Testis (tissue), 3 donors: ENCODE results near the gene RRP1. TPM values are rescaled to one million over a fixed set of nuclear protein-coding genes. Genes with fewer than 3 reads are reported as not detected.
A peak's percentile ranks its signal among the peaks of the same experiment; 100 is the strongest.
"Not testable (repeated sequence)": the region's sequence is repeated elsewhere in the genome, so short reads cannot be mapped to it uniquely, and the experiment has no call there.

Experiments used
- DNase-seq: peaks from one replicate; pipeline ENCODE4 v3.0.0-alpha.2; 2019
- H3K27ac ChIP-seq, 2 donors: fragments of 200-600 bp; sonication (generic); one replicate each; pipeline ENCODE4 v1.5.1; 2019
- H3K27me3 ChIP-seq: fragments of 200-600 bp; sonication (generic); one replicate; pipeline ENCODE4 v1.5.1; 2019
- H3K36me3 ChIP-seq: fragments of 200-600 bp; sonication (generic); one replicate; pipeline ENCODE4 v1.5.1; 2017; ENCODE audit warnings: low read depth; ENCODE audit errors: missing control alignments
- H3K4me1 ChIP-seq: fragments of 200-600 bp; sonication (generic); one replicate; pipeline ENCODE4 v1.5.1; 2019
- H3K4me3 ChIP-seq, 2 donors: fragments of 200-600 bp; sonication (generic); one replicate each; pipeline ENCODE4 v1.5.1; 2017 to 2019
- H3K9me3 ChIP-seq: fragments of 200-600 bp; sonication (generic); one replicate; pipeline ENCODE4 v1.5.1; 2017
- POLR2A ChIP-seq: fragments of 450-650 bp; IDR thresholded peaks from one replicate; pipeline ENCODE4 v1.6.1; 2017; ENCODE audit warnings: antibody characterized with exemption, mild to moderate bottlenecking, moderate library complexity
- WGBS, 2 donors: methylation state at CpG; one replicate each; pipeline ENCODE4 v1.1.5; 2018; 5-methylcytosine and 5-hydroxymethylcytosine counted together
- intact Hi-C: fragments of 100-400 bp; cut with DNase I; formaldehyde crosslinking; loops from one replicate; pipeline ENCODE4 v1.15.1; 2023; ENCODE audit warnings: low total_unique reads
- polyA plus RNA-seq: library from polyadenylated mRNA; stranded (reverse); fragments of 350-450 nt; fragmentation: Illumina TruSeq; extraction: RNeasy Lipid Tissue Mini Kit (QIAGEN cat#74804); gene quantifications from one replicate; pipeline ENCODE4 v1.2.3, GENCODE V29; 2014; ENCODE audit warnings: low read depth, low replicate concordance; ENCODE audit not compliant: insufficient read depth
- total RNA-seq, 2 donors: library from RNA; depleted of rRNA; stranded (reverse); fragments of >200 nt; gene quantifications; one replicate each; pipeline ENCODE4 v1.2.3, GENCODE V29; 2016
- TF ChIP-seq, protein P1 (sequence below), 3 experiments: fragments of 450-650 bp in 2 of 3; fragments of 200-600 bp in 1 of 3; sonication (generic) in 1 of 3; IDR thresholded peaks; one replicate each; pipeline ENCODE4 v1.5.1; 2016 to 2019; ENCODE audit warnings: antibody characterized with exemption in 3 of 3, mild to moderate bottlenecking in 2 of 3, moderate library complexity in 1 of 3

RRP1 gene
- total and polyA plus RNA-seq, 3 donors from 2014 or later = 21.1 to 40.2 (median 33.6) TPM

- Histone ChIP-seq H3K27ac (no peak overlapping the region), H3K9me3 (no peaks in the 10 kb centered on the region), H3K36me3 (no peaks in the 10 kb centered on the region), H3K4me1 (no peaks in the 10 kb centered on the region), H3K4me3 (no peak overlapping the region), H3K27me3 (no peaks in the 10 kb centered on the region)
- WGBS, 2 donors = 95% methylated on average over 10 to 11 of the region's 11 CpGs
- no peak for TF ChIP-seq POLR2A
- TF ChIP-seq, protein P1, sequence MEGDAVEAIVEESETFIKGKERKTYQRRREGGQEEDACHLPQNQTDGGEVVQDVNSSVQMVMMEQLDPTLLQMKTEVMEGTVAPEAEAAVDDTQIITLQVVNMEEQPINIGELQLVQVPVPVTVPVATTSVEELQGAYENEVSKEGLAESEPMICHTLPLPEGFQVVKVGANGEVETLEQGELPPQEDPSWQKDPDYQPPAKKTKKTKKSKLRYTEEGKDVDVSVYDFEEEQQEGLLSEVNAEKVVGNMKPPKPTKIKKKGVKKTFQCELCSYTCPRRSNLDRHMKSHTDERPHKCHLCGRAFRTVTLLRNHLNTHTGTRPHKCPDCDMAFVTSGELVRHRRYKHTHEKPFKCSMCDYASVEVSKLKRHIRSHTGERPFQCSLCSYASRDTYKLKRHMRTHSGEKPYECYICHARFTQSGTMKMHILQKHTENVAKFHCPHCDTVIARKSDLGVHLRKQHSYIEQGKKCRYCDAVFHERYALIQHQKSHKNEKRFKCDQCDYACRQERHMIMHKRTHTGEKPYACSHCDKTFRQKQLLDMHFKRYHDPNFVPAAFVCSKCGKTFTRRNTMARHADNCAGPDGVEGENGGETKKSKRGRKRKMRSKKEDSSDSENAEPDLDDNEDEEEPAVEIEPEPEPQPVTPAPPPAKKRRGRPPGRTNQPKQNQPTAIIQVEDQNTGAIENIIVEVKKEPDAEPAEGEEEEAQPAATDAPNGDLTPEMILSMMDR (IDR thresholded peaks at IDR 0.05) = no peak
- intact Hi-C loops = no loop called here
- DNase-seq = no peak
Measured at GRCh38 chr21:43820466-43820865, 31.1 kb downstream of the RRP1 start.

GRCh38 chr21:43822166-43822565, 32.8 kb downstream of the RRP1 start:
- H3K9me3 ChIP-seq, H3K36me3 ChIP-seq, intact Hi-C loops, H3K4me3 ChIP-seq, DNase-seq, H3K4me1 ChIP-seq, H3K27me3 ChIP-seq, H3K27ac ChIP-seq: not testable (repeated sequence)
- whole genome bisulfite sequencing, 2 donors = 75 to 88% methylated on average over 13 to 20 of the region's 25 CpGs

- H3K9me3 ChIP-seq, H3K36me3 ChIP-seq, H3K4me1 ChIP-seq, H3K27ac ChIP-seq, H3K27me3 ChIP-seq, H3K4me3 ChIP-seq, DNase-seq, intact Hi-C loops: not testable (repeated sequence)
- WGBS, 2 donors = 91 to 93% methylated on average over 4 to 5 of the region's 5 CpGs
Measured at GRCh38 chr21:43822741-43823140, 33.4 kb downstream of the RRP1 start.

- H3K4me1 ChIP-seq = peaks cover 4% of the 10 kb centered on the region
- H3K27me3 ChIP-seq = no peaks in the 10 kb centered on the region
- 83 to 84% methylated on average over 12 to 17 of the region's 17 CpGs for WGBS, 2 donors
- no peaks in the 10 kb centered on the region for H3K9me3 ChIP-seq
- H3K36me3 ChIP-seq = no peaks in the 10 kb centered on the region
- intact Hi-C loops = no loop called here
- DNase-seq = no peak
- H3K4me3 ChIP-seq = no peak overlapping the region
- no peak overlapping the region for H3K27ac ChIP-seq
- TF ChIP-seq, protein P1 (IDR thresholded peaks at IDR 0.05) = no peak
- TF ChIP-seq POLR2A = no peak
Measured at GRCh38 chr21:43824333-43825241, 35.2 kb downstream of the RRP1 start.

DNA sequence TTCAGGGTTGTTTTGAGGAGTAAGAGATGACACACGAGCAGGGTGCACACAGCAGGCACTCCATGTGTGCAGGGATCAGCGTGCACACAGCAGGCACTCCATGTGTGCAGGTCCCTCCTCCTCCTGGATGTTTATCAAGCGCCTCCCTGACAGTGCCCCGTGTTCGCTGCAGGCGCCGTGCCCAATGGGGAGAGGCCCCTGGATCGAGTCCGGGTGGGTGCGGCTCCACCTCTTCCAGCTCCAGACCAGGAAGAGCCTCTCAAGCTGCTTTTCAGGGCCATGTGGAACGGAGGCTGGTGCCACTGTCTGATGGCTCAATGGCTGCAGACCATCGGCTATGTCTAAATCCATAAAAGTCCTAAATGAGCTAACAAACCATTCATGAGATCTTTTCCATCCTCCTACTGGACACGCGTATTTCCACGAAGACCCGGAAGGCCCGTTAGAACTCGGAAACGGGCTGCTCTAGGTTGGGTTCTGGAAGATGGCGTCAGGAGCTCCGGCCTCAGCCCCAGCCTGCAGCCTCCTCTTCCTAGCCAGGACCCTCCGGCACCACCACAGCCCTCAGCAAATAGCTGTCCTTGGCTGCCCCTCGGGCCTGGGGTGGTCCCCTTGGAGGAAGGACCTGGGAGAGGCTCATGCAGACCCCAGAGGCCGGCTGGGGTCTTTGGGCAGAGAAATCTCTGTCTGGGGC, 36.0 kb downstream of the RRP1 start:
- no peaks in the 10 kb centered on the region for H3K27me3 ChIP-seq
- no peak overlapping the region for H3K4me3 ChIP-seq
- intact Hi-C loops = no loop called here
- TF ChIP-seq POLR2A = no peak
- WGBS, 2 donors = 92 to 96% methylated on average over 16 to 24 of the region's 24 CpGs
- peaks cover 4% of the 10 kb centered on the region for H3K4me1 ChIP-seq
- no peaks in the 10 kb centered on the region for H3K36me3 ChIP-seq
- DNase-seq = no peak
- H3K27ac ChIP-seq = no peak overlapping the region
- H3K9me3 ChIP-seq = no peaks in the 10 kb centered on the region

- no peak overlapping the region for H3K27ac ChIP-seq
- intact Hi-C loops = no loop called here
- H3K4me1 ChIP-seq = peaks cover 4% of the 10 kb centered on the region
- 51 to 53% methylated on average over 19 to 31 of the region's 31 CpGs for WGBS, 2 donors
- no peak overlapping the region for H3K4me3 ChIP-seq
- no peak for DNase-seq
- H3K9me3 ChIP-seq = no peaks in the 10 kb centered on the region
- TF ChIP-seq, protein P1 (IDR thresholded peaks at IDR 0.05) = peak in 1 of 3 experiments; percentile 12
- no peak for TF ChIP-seq POLR2A
- no peaks in the 10 kb centered on the region for H3K27me3 ChIP-seq
- H3K36me3 ChIP-seq = no peaks in the 10 kb centered on the region
Measured at GRCh38 chr21:43825936-43826622, 36.7 kb downstream of the RRP1 start.
